ENCODE measurements around the gene ZNF550. TPM values are rescaled to one million over a fixed set of nuclear protein-coding genes. Genes with fewer than 3 reads are reported as not detected.

Gene ZNF550
- total RNA-seq, 1 donor from 2014 or later, result 9.7 TPM

- no peaks in the 10 kb centered on the region for H3K27me3 ChIP-seq (ENCODE audit: control insufficient read depth, insufficient read depth, low read length)
- H3K36me3 ChIP-seq (ENCODE audit: control insufficient read depth, insufficient read depth, low read length), result peaks cover 16% of the 10 kb centered on the region
- H3K4me3 ChIP-seq (ENCODE audit: low read depth, low read length), result peak overlapping the region; percentile 99
- no peak for FAIRE-seq
- peak; percentile 8 for DNase-seq (ENCODE audit: low read depth)
- peak; percentile 14 for TF ChIP-seq CTCF (IDR thresholded peaks at IDR 0.05; ENCODE audit: insufficient read depth, low read length, severe bottlenecking)
Observed at GRCh38 chr19:57558525-57558924, 1.1 kb downstream of the ZNF550 start.

GRCh38 chr19:57557659-57558058, 2.0 kb downstream of the ZNF550 start:
- no peaks in the 10 kb centered on the region for H3K27me3 ChIP-seq (ENCODE audit: control insufficient read depth, insufficient read depth, low read length)
- peaks cover 23% of the 10 kb centered on the region for H3K36me3 ChIP-seq (ENCODE audit: control insufficient read depth, insufficient read depth, low read length)
- TF ChIP-seq CTCF (IDR thresholded peaks at IDR 0.05; ENCODE audit: insufficient read depth, low read length, severe bottlenecking), result no peak
- DNase-seq (ENCODE audit: low read depth), result no peak
- no peak for FAIRE-seq
- no peak overlapping the region for H3K4me3 ChIP-seq (ENCODE audit: low read depth, low read length)

GRCh38 chr19:57552432-57552831, 7.2 kb downstream of the ZNF550 start:
- no peak for DNase-seq (ENCODE audit: low read depth)
- Histone ChIP-seq H3K27me3 (ENCODE audit: control insufficient read depth, insufficient read depth, low read length) (no peaks in the 10 kb centered on the region), H3K4me3 (ENCODE audit: low read depth, low read length) (no peak overlapping the region), H3K36me3 (ENCODE audit: control insufficient read depth, insufficient read depth, low read length) (peaks cover 33% of the 10 kb centered on the region)
- FAIRE-seq, result peak; percentile 52
- TF ChIP-seq CTCF (IDR thresholded peaks at IDR 0.05; ENCODE audit: insufficient read depth, low read length, severe bottlenecking), result no peak

GRCh38 chr19:57546513-57546912, 13.2 kb downstream of the ZNF550 start:
- H3K36me3 ChIP-seq (ENCODE audit: control insufficient read depth, insufficient read depth, low read length), result peaks cover 18% of the 10 kb centered on the region
- DNase-seq (ENCODE audit: low read depth) (no peak), FAIRE-seq (no peak)
- no peak overlapping the region for H3K4me3 ChIP-seq (ENCODE audit: low read depth, low read length)
- H3K27me3 ChIP-seq (ENCODE audit: control insufficient read depth, insufficient read depth, low read length), result no peaks in the 10 kb centered on the region
- TF ChIP-seq CTCF (IDR thresholded peaks at IDR 0.05; ENCODE audit: insufficient read depth, low read length, severe bottlenecking), result no peak

GRCh38 chr19:57537953-57538547, 21.6 kb downstream of the ZNF550 start:
- DNase-seq (ENCODE audit: low read depth), result no peak
- Histone ChIP-seq H3K36me3 (ENCODE audit: control insufficient read depth, insufficient read depth, low read length) (peaks cover 8% of the 10 kb centered on the region), H3K27me3 (ENCODE audit: control insufficient read depth, insufficient read depth, low read length) (no peaks in the 10 kb centered on the region), H3K4me3 (ENCODE audit: low read depth, low read length) (no peak overlapping the region)
- no peak for FAIRE-seq
- no peak for TF ChIP-seq CTCF (IDR thresholded peaks at IDR 0.05; ENCODE audit: insufficient read depth, low read length, severe bottlenecking)
